ENCODE results near the gene SPATA19.

DNA sequence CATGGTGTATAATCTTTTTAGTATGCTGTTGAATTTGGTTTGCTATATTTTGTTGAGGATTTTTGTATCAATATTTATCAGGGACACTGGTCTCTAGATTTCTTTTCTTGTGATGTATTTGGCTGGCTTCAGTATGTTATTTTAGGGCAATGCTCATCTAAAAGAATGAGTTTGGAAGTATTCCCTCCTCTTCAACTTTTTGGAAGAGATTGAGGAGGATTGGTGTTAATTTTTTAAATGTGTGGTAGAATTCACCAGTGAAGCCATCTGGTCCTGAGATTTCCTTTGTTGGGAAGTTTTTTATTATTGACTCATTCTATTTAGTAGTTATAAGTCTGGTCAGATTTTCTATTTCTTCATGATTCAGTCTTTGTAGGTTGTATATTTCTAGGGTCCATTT, 22.1 kb upstream of the SPATA19 start:
- TF ChIP-seq, protein P1, sequence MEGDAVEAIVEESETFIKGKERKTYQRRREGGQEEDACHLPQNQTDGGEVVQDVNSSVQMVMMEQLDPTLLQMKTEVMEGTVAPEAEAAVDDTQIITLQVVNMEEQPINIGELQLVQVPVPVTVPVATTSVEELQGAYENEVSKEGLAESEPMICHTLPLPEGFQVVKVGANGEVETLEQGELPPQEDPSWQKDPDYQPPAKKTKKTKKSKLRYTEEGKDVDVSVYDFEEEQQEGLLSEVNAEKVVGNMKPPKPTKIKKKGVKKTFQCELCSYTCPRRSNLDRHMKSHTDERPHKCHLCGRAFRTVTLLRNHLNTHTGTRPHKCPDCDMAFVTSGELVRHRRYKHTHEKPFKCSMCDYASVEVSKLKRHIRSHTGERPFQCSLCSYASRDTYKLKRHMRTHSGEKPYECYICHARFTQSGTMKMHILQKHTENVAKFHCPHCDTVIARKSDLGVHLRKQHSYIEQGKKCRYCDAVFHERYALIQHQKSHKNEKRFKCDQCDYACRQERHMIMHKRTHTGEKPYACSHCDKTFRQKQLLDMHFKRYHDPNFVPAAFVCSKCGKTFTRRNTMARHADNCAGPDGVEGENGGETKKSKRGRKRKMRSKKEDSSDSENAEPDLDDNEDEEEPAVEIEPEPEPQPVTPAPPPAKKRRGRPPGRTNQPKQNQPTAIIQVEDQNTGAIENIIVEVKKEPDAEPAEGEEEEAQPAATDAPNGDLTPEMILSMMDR (IDR thresholded peaks at IDR 0.05; ENCODE audit: low read length), result no peak
- no peak for TF ChIP-seq EZH2 (IDR thresholded peaks at IDR 0.05; ENCODE audit: borderline replicate concordance, low read length)
